Stomach (tissue), 4 donors: Measurements from ENCODE around the gene CPAMD8.

Source experiments
- EP300 ChIP-seq: sonication (generic); formaldehyde crosslinking; IDR thresholded peaks from one replicate; pipeline ENCODE4 v1.6.1; 2017; ENCODE audit warnings: antibody characterized with exemption
- POLR2A ChIP-seq, 4 donors: fragments of 450-650 bp; IDR thresholded peaks; one replicate each; pipeline ENCODE4 v1.6.1; 2016; ENCODE audit warnings: antibody characterized with exemption in 4 of 4, control low read depth in 2 of 4, mild to moderate bottlenecking in 1 of 4, moderate library complexity in 1 of 4
- POLR2AphosphoS5 ChIP-seq, 3 donors: sonication (generic); formaldehyde crosslinking; IDR thresholded peaks; one replicate each; pipeline ENCODE4 v1.6.1; 2016; ENCODE audit warnings: antibody characterized with exemption in 3 of 3
- TF ChIP-seq, protein P1 (sequence below), 7 experiments: fragments of 450-650 bp in 4 of 7; fragments of 200-600 bp in 3 of 7; sonication (generic) in 3 of 7; IDR thresholded peaks; one replicate each; pipeline ENCODE4 v1.5.1; 2016 to 2019; ENCODE audit warnings: antibody characterized with exemption in 7 of 7, control low read depth in 2 of 7, mild to moderate bottlenecking in 1 of 7

DNA sequence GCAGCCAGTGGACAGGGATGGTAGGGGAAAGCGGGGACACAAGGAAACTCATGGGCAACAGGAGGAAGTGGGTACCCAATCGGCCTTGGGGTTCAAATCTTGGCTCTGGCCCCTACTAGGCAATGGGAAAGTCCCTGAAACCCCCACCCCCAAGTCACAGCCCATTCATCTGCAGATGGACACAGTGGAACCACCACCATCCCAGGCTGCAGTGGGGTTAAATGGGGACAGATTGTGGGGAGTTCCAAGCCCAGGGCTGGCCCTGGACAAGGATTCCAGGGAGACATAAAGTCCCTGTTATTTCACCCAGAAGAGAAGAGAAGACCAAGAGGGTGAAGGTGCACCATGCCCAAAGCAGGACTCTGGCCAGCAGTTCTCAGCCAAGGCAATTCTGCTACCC, 48.5 kb downstream of the CPAMD8 start:
- TF ChIP-seq POLR2A (IDR thresholded peaks at IDR 0.05) (no peak), POLR2AphosphoS5 (IDR thresholded peaks at IDR 0.05) (no peak), EP300 (no peak)
- TF ChIP-seq, protein P1, sequence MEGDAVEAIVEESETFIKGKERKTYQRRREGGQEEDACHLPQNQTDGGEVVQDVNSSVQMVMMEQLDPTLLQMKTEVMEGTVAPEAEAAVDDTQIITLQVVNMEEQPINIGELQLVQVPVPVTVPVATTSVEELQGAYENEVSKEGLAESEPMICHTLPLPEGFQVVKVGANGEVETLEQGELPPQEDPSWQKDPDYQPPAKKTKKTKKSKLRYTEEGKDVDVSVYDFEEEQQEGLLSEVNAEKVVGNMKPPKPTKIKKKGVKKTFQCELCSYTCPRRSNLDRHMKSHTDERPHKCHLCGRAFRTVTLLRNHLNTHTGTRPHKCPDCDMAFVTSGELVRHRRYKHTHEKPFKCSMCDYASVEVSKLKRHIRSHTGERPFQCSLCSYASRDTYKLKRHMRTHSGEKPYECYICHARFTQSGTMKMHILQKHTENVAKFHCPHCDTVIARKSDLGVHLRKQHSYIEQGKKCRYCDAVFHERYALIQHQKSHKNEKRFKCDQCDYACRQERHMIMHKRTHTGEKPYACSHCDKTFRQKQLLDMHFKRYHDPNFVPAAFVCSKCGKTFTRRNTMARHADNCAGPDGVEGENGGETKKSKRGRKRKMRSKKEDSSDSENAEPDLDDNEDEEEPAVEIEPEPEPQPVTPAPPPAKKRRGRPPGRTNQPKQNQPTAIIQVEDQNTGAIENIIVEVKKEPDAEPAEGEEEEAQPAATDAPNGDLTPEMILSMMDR (IDR thresholded peaks at IDR 0.05), result no peak
